Glutamatergic neuron (in vitro differentiated cells): Measurements from ENCODE around the gene ZHX3. TPM values are rescaled to one million over a fixed set of nuclear protein-coding genes. Genes with fewer than 3 reads are reported as not detected.

Experiments used
- DNase-seq: peaks from one replicate; pipeline ENCODE4 v3.0.0; 2022
- H3K27ac Mint-ChIP-seq: one replicate; pipeline ENCODE4 v1.8.0; 2020; ENCODE audit warnings: mild to moderate bottlenecking, mixed read lengths, inconsistent platforms; ENCODE audit not compliant: unreplicated experiment
- H3K27me3 Mint-ChIP-seq: one replicate; pipeline ENCODE4 v1.8.0; 2020; ENCODE audit warnings: mild to moderate bottlenecking, moderate library complexity, mixed read lengths, inconsistent platforms; ENCODE audit not compliant: unreplicated experiment
- H3K36me3 Mint-ChIP-seq: one replicate; pipeline ENCODE4 v1.8.0; 2020; ENCODE audit warnings: mild to moderate bottlenecking, mixed read lengths, inconsistent platforms; ENCODE audit not compliant: unreplicated experiment
- H3K4me1 Mint-ChIP-seq: one replicate; pipeline ENCODE4 v1.8.0; 2020; ENCODE audit warnings: mild to moderate bottlenecking, low read depth, mixed read lengths, inconsistent platforms; ENCODE audit not compliant: unreplicated experiment
- H3K4me3 Mint-ChIP-seq: one replicate; pipeline ENCODE4 v1.8.0; 2020; ENCODE audit warnings: mild to moderate bottlenecking, mixed read lengths, inconsistent platforms; ENCODE audit not compliant: unreplicated experiment
- H3K9me3 Mint-ChIP-seq: one replicate; pipeline ENCODE4 v1.8.0; 2020; ENCODE audit warnings: mild to moderate bottlenecking, moderate library complexity, mixed read lengths, inconsistent platforms; ENCODE audit not compliant: unreplicated experiment
- total RNA-seq: library from RNA; stranded (reverse); fragmentation: NEBNext Ultra II Directional; extraction: Animal tissue kit (Norgen Biotek cat#: 25700); gene quantifications from one replicate; pipeline ENCODE4 v1.2.1, GENCODE V29; 2021; ENCODE audit not compliant: unreplicated experiment
- TF ChIP-seq, protein P1 (sequence below): fragments of 200-600 bp; sonication (generic); IDR thresholded peaks from one replicate; pipeline ENCODE4 v1.5.0; 2021; ENCODE audit not compliant: partially characterized antibody, unreplicated experiment

ZHX3 gene
- total RNA-seq, 1 donor from 2014 or later = 40.5 TPM

DNA sequence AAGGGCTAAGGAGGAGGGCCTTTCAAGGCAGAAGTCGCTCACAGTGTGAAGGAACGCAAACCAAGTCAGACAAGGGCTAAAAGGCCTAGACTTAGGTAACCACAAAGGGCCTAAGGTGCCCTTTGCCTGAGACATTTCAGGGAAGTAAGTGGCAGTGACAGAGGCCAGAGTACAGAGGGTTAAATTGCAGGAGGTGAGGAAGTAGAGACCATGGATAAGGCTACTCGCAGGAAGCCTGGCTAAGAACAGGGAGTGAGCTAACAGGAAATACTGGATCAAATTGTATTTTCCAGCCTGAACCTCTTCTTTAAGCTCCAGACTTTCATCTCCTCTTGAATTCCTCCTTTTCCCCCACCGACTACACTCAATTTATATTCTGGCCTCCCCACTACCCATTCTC lies 16.6 kb downstream of the ZHX3 start:
- no peak overlapping the region for H3K27ac Mint-ChIP-seq
- H3K27me3 Mint-ChIP-seq = no peaks in the 10 kb centered on the region
- H3K4me3 Mint-ChIP-seq = no peak overlapping the region
- H3K36me3 Mint-ChIP-seq = no peaks in the 10 kb centered on the region
- no peak for DNase-seq
- no peaks in the 10 kb centered on the region for H3K4me1 Mint-ChIP-seq
- H3K9me3 Mint-ChIP-seq = no peaks in the 10 kb centered on the region
- TF ChIP-seq, protein P1, sequence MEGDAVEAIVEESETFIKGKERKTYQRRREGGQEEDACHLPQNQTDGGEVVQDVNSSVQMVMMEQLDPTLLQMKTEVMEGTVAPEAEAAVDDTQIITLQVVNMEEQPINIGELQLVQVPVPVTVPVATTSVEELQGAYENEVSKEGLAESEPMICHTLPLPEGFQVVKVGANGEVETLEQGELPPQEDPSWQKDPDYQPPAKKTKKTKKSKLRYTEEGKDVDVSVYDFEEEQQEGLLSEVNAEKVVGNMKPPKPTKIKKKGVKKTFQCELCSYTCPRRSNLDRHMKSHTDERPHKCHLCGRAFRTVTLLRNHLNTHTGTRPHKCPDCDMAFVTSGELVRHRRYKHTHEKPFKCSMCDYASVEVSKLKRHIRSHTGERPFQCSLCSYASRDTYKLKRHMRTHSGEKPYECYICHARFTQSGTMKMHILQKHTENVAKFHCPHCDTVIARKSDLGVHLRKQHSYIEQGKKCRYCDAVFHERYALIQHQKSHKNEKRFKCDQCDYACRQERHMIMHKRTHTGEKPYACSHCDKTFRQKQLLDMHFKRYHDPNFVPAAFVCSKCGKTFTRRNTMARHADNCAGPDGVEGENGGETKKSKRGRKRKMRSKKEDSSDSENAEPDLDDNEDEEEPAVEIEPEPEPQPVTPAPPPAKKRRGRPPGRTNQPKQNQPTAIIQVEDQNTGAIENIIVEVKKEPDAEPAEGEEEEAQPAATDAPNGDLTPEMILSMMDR = no peak

DNA sequence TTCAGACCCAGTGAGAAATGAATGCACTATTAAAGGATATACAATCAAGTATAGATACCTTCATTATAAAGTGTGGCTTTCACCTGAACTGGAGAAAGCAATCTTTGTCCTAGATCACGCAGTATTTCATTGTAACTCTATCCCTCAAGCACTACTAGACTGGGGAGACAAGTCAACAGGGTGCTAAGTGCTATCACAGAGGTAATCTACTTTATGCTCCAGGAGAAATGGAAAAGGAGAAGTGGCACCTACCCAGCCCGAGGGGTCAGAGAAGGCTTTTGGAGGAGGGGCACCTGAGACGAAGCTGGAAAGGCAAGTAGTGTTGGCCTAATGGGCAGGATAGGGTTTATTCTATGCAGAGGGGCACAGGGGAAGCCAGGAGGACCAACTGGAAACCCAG lies 17.1 kb downstream of the ZHX3 start:
- Mint-ChIP-seq H3K9me3 (no peaks in the 10 kb centered on the region), H3K27ac (no peak overlapping the region), H3K36me3 (no peaks in the 10 kb centered on the region), H3K4me1 (no peaks in the 10 kb centered on the region), H3K4me3 (no peak overlapping the region), H3K27me3 (no peaks in the 10 kb centered on the region)
- TF ChIP-seq, protein P1 = no peak
- DNase-seq = no peak

DNA sequence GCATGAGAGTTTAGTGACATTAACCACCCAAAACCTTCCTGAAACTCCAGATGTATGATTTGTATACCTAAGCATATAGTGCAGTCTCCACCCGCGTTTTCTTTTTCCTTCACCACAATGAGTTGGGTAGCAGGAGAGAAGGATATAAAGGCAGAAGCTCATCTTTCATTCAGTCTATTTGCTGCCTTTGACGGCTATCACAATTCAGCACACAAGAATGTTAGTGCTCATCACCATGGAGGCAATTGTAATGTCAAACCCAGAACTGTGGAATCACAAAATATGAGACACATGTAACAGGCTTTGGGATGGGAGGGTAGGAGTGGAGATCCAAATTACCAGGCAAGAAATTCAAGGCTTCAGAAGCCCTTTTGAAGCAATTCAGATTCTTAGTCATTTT lies 17.6 kb downstream of the ZHX3 start:
- Mint-ChIP-seq H3K27me3 (no peaks in the 10 kb centered on the region), H3K9me3 (no peaks in the 10 kb centered on the region), H3K27ac (no peak overlapping the region), H3K4me3 (no peak overlapping the region), H3K4me1 (no peaks in the 10 kb centered on the region), H3K36me3 (no peaks in the 10 kb centered on the region)
- TF ChIP-seq, protein P1 = no peak
- DNase-seq = no peak

DNA sequence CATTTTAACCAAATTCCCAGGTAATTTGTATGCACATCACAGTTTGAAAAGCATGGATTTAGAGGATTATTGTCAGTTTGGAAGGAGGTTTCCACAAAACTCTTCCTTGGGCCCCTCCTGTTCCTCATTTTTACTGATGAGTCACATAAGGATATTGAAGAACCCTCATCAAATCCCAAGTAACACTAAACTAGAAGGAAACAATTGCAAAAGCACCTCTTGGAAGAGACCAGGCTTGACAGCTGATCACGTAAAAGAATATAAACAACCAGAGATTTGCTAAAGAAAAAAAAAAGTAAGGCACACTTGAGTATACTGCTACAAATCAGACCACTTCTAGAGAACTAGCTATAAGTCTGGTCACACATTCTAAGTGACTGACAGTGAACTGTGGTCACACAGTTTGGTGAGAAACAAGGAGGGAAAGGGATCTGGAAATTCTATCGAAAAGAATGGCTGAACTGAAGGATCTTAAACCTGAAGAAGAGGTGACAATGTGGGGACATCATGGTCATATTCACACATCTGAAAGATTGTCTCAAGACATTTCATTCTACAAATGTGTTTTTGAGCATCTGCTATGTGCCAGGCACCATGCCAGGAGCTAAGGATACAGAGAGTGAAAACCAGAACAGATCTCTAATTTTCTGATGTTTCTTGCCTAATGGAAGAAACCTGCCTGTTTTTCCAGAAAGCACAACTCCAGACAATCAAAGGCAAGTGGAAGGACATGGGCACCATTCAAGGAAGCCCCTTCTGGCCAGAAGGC lies 24.1 kb downstream of the ZHX3 start:
- TF ChIP-seq, protein P1 = no peak
- H3K4me1 Mint-ChIP-seq = no peaks in the 10 kb centered on the region
- H3K27ac Mint-ChIP-seq = no peak overlapping the region
- H3K9me3 Mint-ChIP-seq = no peaks in the 10 kb centered on the region
- no peak overlapping the region for H3K4me3 Mint-ChIP-seq
- H3K36me3 Mint-ChIP-seq = no peaks in the 10 kb centered on the region
- no peak for DNase-seq
- H3K27me3 Mint-ChIP-seq = no peaks in the 10 kb centered on the region

DNA sequence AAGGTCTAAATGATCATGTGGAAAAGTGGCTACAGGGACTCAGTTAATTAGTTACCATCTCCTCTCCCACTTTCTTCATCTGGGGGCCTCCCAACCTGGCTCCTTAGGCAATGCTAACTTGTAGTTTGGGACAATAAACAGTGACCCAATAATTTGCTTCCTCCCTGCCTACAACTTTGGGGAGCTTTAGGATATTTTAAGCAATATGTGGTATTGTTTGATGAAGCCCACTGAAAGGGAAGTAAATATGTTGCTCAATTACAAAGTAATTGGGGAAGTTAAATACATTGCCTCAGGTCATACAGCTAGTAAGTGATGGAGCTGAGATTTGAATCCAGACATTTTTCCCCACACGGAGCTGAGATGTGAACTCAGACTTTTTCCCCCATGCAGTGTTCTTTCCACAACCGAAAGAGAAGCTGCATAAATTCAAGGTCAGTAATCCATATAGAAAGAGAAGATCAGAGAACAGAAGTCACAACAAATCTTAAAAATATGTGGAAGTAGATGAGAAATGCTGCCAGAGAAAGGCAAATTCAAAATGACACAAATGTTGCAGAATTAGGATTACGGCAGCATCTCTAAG lies 26.6 kb downstream of the ZHX3 start:
- Mint-ChIP-seq H3K27ac (no peak overlapping the region), H3K4me3 (no peak overlapping the region), H3K27me3 (peaks cover 4% of the 10 kb centered on the region), H3K9me3 (no peaks in the 10 kb centered on the region), H3K36me3 (peaks cover 16% of the 10 kb centered on the region), H3K4me1 (no peaks in the 10 kb centered on the region)
- TF ChIP-seq, protein P1 = no peak
- DNase-seq = no peak
